HCT116 (cell line): ENCODE results near the gene SYCP2.

Experiments
- CTCF ChIP-seq, 3 experiments: fragments of 200-600 bp in 1 of 3; sonication (generic) in 1 of 3; IDR thresholded peaks in 2 of 3; conservative IDR thresholded peaks in 1 of 3; 2 replicates each; pipeline ENCODE4 v1.5.1; 2012 to 2017; ENCODE audit warnings: low read depth in 2 of 3, low read length in 2 of 3, antibody characterized with exemption in 1 of 3, borderline replicate concordance in 1 of 3, control low read depth in 1 of 3, mild to moderate bottlenecking in 1 of 3, mixed read lengths in 1 of 3, mixed run types in 1 of 3, moderate library complexity in 1 of 3; ENCODE audit not compliant: insufficient read depth in 1 of 3
- EZH2 ChIP-seq: fragments of 200-600 bp; sonication (generic); IDR thresholded peaks from 2 replicates; pipeline ENCODE4 v1.6.1; 2017; ENCODE audit warnings: antibody characterized with exemption, mixed run types
- FOSL1 ChIP-seq: IDR thresholded peaks from 2 replicates; pipeline ENCODE4 v1.6.1; 2012; ENCODE audit warnings: low read depth
- JUND ChIP-seq: IDR thresholded peaks from 2 replicates; pipeline ENCODE4 v1.6.1; 2012
- POLR2A ChIP-seq: IDR thresholded peaks from 2 replicates; pipeline ENCODE4 v1.7.0; 2011; ENCODE audit warnings: borderline replicate concordance; ENCODE audit not compliant: insufficient read depth, insufficient read length; ENCODE audit errors: extremely low read depth
- POLR2AphosphoS5 ChIP-seq: IDR thresholded peaks from 2 replicates; pipeline ENCODE4 v1.6.1; 2011; ENCODE audit warnings: mild to moderate bottlenecking, low read depth, low read length, moderate library complexity
- RAD21 ChIP-seq: IDR thresholded peaks from 2 replicates; pipeline ENCODE4 v1.6.1; 2012; ENCODE audit warnings: low read depth, mild to moderate bottlenecking
- REST ChIP-seq: IDR thresholded peaks from 2 replicates; pipeline ENCODE4 v1.6.1; 2012; ENCODE audit warnings: low read depth

- TF ChIP-seq CTCF (IDR thresholded peaks at IDR 0.05 in 2 of 3, conservative IDR thresholded peaks at IDR 0.05 in 1 of 3; ENCODE audit: borderline replicate concordance in 1 of 3, insufficient read depth in 1 of 3, low read depth in 2 of 3, low read length in 2 of 3) = no peak
- TF ChIP-seq POLR2AphosphoS5 = no peak
- no peak for TF ChIP-seq POLR2A
- no peak for TF ChIP-seq EZH2
- TF ChIP-seq JUND = no peak
- no peak for TF ChIP-seq FOSL1
- TF ChIP-seq REST = no peak
- no peak for TF ChIP-seq RAD21
Observed at GRCh38 chr20:59831916-59832270, 101.5 kb downstream of the SYCP2 start.
